ENCODE data around the gene TMEM132D. TPM values are rescaled to one million over a fixed set of nuclear protein-coding genes. Genes with fewer than 3 reads are reported as not detected.

TMEM132D gene
- polyA plus RNA-seq, 1 donor from 2014 or later, result 1.3 TPM

DNA sequence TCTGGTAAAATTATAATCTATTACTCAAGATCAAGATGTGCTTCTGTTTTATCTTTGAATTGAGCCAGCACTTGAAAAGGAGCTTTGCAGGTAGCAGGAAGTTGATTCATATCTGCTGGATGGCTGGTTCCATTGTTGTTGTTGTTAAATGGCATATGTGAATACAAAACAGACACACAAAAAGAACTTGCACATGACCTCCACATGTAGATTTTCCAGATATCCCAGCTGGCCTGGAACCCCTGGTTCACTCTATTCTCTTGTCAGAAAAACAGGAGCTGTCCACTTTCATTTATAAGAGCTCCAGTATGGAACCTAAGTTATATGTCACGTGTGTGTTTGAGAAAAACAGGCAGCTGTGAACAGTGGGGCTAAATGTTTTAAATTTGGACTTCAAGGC is 273.9 kb downstream of the TMEM132D start (continued):
- no peak for TF ChIP-seq EZH2 (IDR thresholded peaks at IDR 0.05; ENCODE audit: borderline replicate concordance, insufficient read depth, low read length, poor library complexity, severe bottlenecking)

DNA sequence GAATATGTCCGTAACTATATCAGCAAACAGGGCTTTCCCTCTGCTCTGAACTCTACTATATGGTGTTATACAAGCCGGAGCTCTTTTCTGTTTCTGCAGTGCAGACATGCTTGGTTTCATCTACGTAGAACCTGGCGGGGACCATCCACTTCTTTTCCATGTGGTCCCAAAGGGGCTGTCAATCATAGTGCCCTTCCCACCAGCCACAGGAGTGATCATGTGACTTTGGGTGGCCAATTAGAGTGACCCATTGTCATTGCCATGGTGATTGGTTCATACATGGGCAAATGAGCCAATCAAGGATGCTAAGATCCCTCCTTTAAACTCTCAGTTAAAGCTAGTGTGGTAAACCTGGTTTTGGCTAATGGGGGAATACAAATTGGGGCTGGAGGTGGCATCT is 281.3 kb downstream of the TMEM132D start:
- H4K20me1 ChIP-seq (ENCODE audit: insufficient read depth), result no peaks in the 10 kb centered on the region
- TF ChIP-seq TAF1 (IDR thresholded peaks at IDR 0.05; ENCODE audit: low read depth) (no peak), EZH2 (IDR thresholded peaks at IDR 0.05; ENCODE audit: borderline replicate concordance, insufficient read depth, low read length, poor library complexity, severe bottlenecking) (no peak), RAD21 (conservative IDR thresholded peaks at IDR 0.05) (no peak), SMC3 (conservative IDR thresholded peaks at IDR 0.05; ENCODE audit: poor library complexity) (no peak), EP300 (conservative IDR thresholded peaks at IDR 0.05; ENCODE audit: poor library complexity, severe bottlenecking) (no peak)
- H3K79me2 ChIP-seq (replicated peaks; ENCODE audit: insufficient read depth, low read length), result no peaks in the 10 kb centered on the region
- H3K4me3 ChIP-seq (ENCODE audit: low read length), result no peak overlapping the region
- no peaks in the 10 kb centered on the region for H3K36me3 ChIP-seq (ENCODE audit: insufficient read depth, low read length)
- H3F3A ChIP-seq (ENCODE audit: insufficient read depth, low read length, poor library complexity, severe bottlenecking), result no peaks in the 10 kb centered on the region
- no peak overlapping the region for H3K9ac ChIP-seq (ENCODE audit: low read length)
- H2AFZ ChIP-seq (ENCODE audit: low read depth, low read length), result no peak overlapping the region
- no peak overlapping the region for H3K27ac ChIP-seq (ENCODE audit: low read length)
- no peaks in the 10 kb centered on the region for H3K27me3 ChIP-seq (ENCODE audit: insufficient read depth, low read depth, low read length)
- H3K4me2 ChIP-seq (ENCODE audit: low read length), result no peak overlapping the region
- no peaks in the 10 kb centered on the region for H3K9me3 ChIP-seq (ENCODE audit: low read length)
- H3K9me2 ChIP-seq (ENCODE audit: insufficient read depth, low read length), result no peaks in the 10 kb centered on the region

DNA sequence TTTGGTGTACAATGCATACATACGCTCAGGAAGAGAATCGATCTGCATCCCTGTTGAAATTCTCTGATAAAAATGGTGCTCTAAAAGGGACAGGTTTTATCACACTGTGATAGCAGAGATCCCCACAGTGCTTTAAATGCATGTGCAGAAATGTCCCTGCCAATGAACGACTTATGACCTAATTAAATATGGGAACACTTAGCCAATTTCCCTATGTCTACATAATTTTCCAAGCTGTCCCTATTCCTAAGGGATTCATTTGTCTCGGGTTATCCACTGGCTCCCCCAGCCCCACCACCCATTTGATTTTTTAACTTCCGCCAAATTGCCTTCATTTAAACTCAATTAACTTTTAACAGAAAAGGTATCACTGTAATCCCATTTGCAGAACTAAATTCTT is 284.6 kb downstream of the TMEM132D start:
- Histone ChIP-seq H3K4me3 (ENCODE audit: low read length) (no peak overlapping the region), H2AFZ (ENCODE audit: low read depth, low read length) (no peak overlapping the region), H3K9ac (ENCODE audit: low read length) (no peak overlapping the region), H3K27ac (ENCODE audit: low read length) (no peak overlapping the region), H3K36me3 (ENCODE audit: insufficient read depth, low read length) (no peaks in the 10 kb centered on the region), H3K79me2 (replicated peaks; ENCODE audit: insufficient read depth, low read length) (no peaks in the 10 kb centered on the region), H3K9me3 (ENCODE audit: low read length) (no peaks in the 10 kb centered on the region), H4K20me1 (ENCODE audit: insufficient read depth) (no peaks in the 10 kb centered on the region), H3K9me2 (ENCODE audit: insufficient read depth, low read length) (no peaks in the 10 kb centered on the region), H3K4me2 (ENCODE audit: low read length) (no peak overlapping the region), H3K27me3 (ENCODE audit: insufficient read depth, low read depth, low read length) (no peaks in the 10 kb centered on the region), H3F3A (ENCODE audit: insufficient read depth, low read length, poor library complexity, severe bottlenecking) (no peaks in the 10 kb centered on the region)
- TF ChIP-seq MXI1 (conservative IDR thresholded peaks at IDR 0.05; ENCODE audit: poor library complexity, severe bottlenecking) (no peak), TAF1 (IDR thresholded peaks at IDR 0.05; ENCODE audit: low read depth) (no peak)

DNA sequence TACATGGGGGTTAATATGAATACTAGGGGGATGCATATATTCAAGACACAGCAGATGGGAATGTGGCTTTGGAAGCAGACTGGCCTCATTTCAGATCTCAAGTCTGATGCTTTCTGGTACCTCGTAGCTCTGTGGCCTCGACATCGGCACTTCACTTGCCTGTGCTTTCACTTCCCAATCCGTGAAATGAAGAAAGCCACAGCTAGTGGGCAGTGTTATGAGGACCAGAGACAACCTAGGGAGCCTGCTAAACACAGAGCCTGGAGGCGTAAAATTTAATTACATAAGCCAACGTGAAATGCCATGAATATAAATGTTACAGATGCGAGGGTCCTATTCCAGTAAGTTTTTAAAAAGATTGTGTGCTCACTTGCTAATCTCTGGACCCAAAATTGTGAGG is 286.0 kb downstream of the TMEM132D start:
- TF ChIP-seq POLR2AphosphoS5 (IDR thresholded peaks at IDR 0.05) (no peak), EP300 (conservative IDR thresholded peaks at IDR 0.05; ENCODE audit: poor library complexity, severe bottlenecking) (no peak), MXI1 (conservative IDR thresholded peaks at IDR 0.05; ENCODE audit: poor library complexity, severe bottlenecking) (no peak), RAD21 (conservative IDR thresholded peaks at IDR 0.05) (no peak), SMC3 (conservative IDR thresholded peaks at IDR 0.05; ENCODE audit: poor library complexity) (no peak), EZH2 (IDR thresholded peaks at IDR 0.05; ENCODE audit: borderline replicate concordance, insufficient read depth, low read length, poor library complexity, severe bottlenecking) (no peak), TAF1 (IDR thresholded peaks at IDR 0.05; ENCODE audit: low read depth) (no peak)
- TF ChIP-seq, protein P1, sequence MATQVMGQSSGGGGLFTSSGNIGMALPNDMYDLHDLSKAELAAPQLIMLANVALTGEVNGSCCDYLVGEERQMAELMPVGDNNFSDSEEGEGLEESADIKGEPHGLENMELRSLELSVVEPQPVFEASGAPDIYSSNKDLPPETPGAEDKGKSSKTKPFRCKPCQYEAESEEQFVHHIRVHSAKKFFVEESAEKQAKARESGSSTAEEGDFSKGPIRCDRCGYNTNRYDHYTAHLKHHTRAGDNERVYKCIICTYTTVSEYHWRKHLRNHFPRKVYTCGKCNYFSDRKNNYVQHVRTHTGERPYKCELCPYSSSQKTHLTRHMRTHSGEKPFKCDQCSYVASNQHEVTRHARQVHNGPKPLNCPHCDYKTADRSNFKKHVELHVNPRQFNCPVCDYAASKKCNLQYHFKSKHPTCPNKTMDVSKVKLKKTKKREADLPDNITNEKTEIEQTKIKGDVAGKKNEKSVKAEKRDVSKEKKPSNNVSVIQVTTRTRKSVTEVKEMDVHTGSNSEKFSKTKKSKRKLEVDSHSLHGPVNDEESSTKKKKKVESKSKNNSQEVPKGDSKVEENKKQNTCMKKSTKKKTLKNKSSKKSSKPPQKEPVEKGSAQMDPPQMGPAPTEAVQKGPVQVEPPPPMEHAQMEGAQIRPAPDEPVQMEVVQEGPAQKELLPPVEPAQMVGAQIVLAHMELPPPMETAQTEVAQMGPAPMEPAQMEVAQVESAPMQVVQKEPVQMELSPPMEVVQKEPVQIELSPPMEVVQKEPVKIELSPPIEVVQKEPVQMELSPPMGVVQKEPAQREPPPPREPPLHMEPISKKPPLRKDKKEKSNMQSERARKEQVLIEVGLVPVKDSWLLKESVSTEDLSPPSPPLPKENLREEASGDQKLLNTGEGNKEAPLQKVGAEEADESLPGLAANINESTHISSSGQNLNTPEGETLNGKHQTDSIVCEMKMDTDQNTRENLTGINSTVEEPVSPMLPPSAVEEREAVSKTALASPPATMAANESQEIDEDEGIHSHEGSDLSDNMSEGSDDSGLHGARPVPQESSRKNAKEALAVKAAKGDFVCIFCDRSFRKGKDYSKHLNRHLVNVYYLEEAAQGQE (IDR thresholded peaks at IDR 0.05; ENCODE audit: borderline replicate concordance), result no peak
- TF ChIP-seq, protein P2, sequence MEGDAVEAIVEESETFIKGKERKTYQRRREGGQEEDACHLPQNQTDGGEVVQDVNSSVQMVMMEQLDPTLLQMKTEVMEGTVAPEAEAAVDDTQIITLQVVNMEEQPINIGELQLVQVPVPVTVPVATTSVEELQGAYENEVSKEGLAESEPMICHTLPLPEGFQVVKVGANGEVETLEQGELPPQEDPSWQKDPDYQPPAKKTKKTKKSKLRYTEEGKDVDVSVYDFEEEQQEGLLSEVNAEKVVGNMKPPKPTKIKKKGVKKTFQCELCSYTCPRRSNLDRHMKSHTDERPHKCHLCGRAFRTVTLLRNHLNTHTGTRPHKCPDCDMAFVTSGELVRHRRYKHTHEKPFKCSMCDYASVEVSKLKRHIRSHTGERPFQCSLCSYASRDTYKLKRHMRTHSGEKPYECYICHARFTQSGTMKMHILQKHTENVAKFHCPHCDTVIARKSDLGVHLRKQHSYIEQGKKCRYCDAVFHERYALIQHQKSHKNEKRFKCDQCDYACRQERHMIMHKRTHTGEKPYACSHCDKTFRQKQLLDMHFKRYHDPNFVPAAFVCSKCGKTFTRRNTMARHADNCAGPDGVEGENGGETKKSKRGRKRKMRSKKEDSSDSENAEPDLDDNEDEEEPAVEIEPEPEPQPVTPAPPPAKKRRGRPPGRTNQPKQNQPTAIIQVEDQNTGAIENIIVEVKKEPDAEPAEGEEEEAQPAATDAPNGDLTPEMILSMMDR (IDR thresholded peaks at IDR 0.05; ENCODE audit: poor library complexity, severe bottlenecking), result no peak
- Histone ChIP-seq H2AFZ (ENCODE audit: low read depth, low read length) (no peak overlapping the region), H3K4me2 (ENCODE audit: low read length) (no peak overlapping the region), H3K4me3 (ENCODE audit: low read length) (no peak overlapping the region), H3K36me3 (ENCODE audit: insufficient read depth, low read length) (no peaks in the 10 kb centered on the region), H4K20me1 (ENCODE audit: insufficient read depth) (no peaks in the 10 kb centered on the region), H3K27ac (ENCODE audit: low read length) (no peak overlapping the region), H3K79me2 (replicated peaks; ENCODE audit: insufficient read depth, low read length) (no peaks in the 10 kb centered on the region), H3F3A (ENCODE audit: insufficient read depth, low read length, poor library complexity, severe bottlenecking) (no peaks in the 10 kb centered on the region), H3K9me2 (ENCODE audit: insufficient read depth, low read length) (no peaks in the 10 kb centered on the region), H3K9me3 (ENCODE audit: low read length) (no peaks in the 10 kb centered on the region), H3K27me3 (ENCODE audit: insufficient read depth, low read depth, low read length) (no peaks in the 10 kb centered on the region), H3K9ac (ENCODE audit: low read length) (no peak overlapping the region)

Measured in neural cell (in vitro differentiated cells).